Activated CD8-positive, alpha-beta T cell treated with anti-CD3 and anti-CD28 coated beads for 36 hours (primary cell): ENCODE data around the gene LKAAEAR1. TPM values are rescaled to one million over a fixed set of nuclear protein-coding genes. Genes with fewer than 3 reads are reported as not detected.
A peak's percentile ranks its signal among the peaks of the same experiment; 100 is the strongest.

ENCODE experiments used
- ATAC-seq: fragments of 200-7000 bp; cut with Tn5 transposase; one replicate; pipeline ENCODE4 v1.10.0; 2021; ENCODE audit warnings: mild to moderate bottlenecking, moderate library complexity
- CTCF ChIA-PET: fragments of 350-600 bp; sonication (Branson Sonifier 250); formaldehyde crosslinking; loops from one replicate; lab custom pipeline; 2021; ENCODE audit warnings: antibody characterized with exemption; lab: Charles Lee
- POLR2A ChIA-PET: fragments of 350-600 bp; sonication (Branson Sonifier 250); formaldehyde crosslinking; loops from one replicate; lab custom pipeline; 2021; ENCODE audit warnings: antibody characterized with exemption; lab: Charles Lee
- DNase-seq: peaks from one replicate; pipeline ENCODE4 v3.0.0-alpha.2; 2020
- H3K27ac Mint-ChIP-seq: one replicate; pipeline ENCODE4 v1.8.0; 2021; ENCODE audit warnings: mild to moderate bottlenecking, mixed read lengths
- H3K27me3 Mint-ChIP-seq: one replicate; pipeline ENCODE4 v1.8.0; 2021; ENCODE audit warnings: mixed read lengths
- H3K36me3 Mint-ChIP-seq: one replicate; pipeline ENCODE4 v1.8.0; 2021; ENCODE audit warnings: low read depth, mixed read lengths
- H3K4me1 Mint-ChIP-seq: one replicate; pipeline ENCODE4 v1.8.0; 2021; ENCODE audit warnings: low read depth, mixed read lengths
- H3K4me3 Mint-ChIP-seq: one replicate; pipeline ENCODE4 v1.8.0; 2021; ENCODE audit warnings: mild to moderate bottlenecking, moderate library complexity, mixed read lengths
- H3K9me3 Mint-ChIP-seq: one replicate; pipeline ENCODE4 v1.8.0; 2021; ENCODE audit warnings: mixed read lengths
- intact Hi-C: fragments of 100-400 bp; cut with micrococcal nuclease; formaldehyde crosslinking; loops from one replicate; pipeline ENCODE4 v1.10.0; 2022
- total RNA-seq, 2 experiments: library from RNA; stranded (reverse); gene quantifications; one replicate each; pipeline ENCODE4 v1.2.3, GENCODE V29; 2021
- TF ChIP-seq, protein P1 (sequence below): fragments of 200-600 bp; IDR thresholded peaks from one replicate; pipeline ENCODE4 v1.8.0; 2022; ENCODE audit warnings: antibody characterized with exemption, mild to moderate bottlenecking

The LKAAEAR1 gene
- total RNA-seq, 2 experiments from 2014 or later, result 0.43 TPM

DNA sequence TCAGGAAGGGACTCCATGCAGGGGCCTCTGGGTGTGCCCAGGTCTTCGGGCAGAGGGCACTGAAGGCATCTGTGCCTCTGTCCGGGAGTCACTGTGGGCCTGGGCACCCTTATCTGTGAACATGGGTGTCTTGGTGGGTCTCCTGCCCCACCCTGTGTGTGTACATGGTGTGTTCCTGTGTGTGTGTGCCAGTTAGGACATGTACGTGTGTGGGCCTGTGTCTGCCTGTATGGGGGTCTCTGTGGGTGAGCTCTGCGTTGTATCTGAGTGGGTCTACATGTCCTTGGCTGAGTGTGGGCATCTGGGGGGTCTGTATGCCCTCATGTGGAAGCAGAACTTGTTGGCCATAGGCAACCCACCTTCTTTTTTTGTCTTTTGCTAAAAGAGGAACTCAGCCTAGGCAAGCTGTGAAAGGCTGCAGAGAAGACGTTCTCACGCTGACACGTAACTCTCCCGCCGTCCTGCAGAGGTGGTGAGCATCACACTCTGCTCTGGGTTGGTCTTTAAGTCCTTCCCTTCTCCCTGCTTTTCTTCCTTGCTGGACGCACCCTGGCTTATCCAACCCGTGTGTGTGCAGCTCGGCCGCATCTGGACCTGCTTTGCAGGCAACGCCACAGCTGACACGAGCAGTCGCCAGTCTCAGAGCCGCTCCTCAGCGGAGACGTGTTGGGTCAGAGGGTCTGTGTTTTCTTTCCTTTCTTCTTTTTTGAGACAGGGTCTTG lies 23.7 kb upstream of the LKAAEAR1 start:
- no peaks in the 10 kb centered on the region for H3K36me3 Mint-ChIP-seq
- peaks cover 4% of the 10 kb centered on the region for H3K4me1 Mint-ChIP-seq
- ATAC-seq, result no peak
- peaks cover 6% of the 10 kb centered on the region for H3K27me3 Mint-ChIP-seq
- CTCF ChIA-PET, result interaction anchor here (0.6 to 1.5 kb wide), 2 partner anchors 12 to 24 kb away, joined by 3 to 6 read pairs; partner anchors contain the start of gene LKAAEAR1
- POLR2A ChIA-PET, result no interaction called here
- no peak for DNase-seq
- no peak overlapping the region for H3K27ac Mint-ChIP-seq
- H3K4me3 Mint-ChIP-seq, result no peak overlapping the region
- TF ChIP-seq, protein P1, sequence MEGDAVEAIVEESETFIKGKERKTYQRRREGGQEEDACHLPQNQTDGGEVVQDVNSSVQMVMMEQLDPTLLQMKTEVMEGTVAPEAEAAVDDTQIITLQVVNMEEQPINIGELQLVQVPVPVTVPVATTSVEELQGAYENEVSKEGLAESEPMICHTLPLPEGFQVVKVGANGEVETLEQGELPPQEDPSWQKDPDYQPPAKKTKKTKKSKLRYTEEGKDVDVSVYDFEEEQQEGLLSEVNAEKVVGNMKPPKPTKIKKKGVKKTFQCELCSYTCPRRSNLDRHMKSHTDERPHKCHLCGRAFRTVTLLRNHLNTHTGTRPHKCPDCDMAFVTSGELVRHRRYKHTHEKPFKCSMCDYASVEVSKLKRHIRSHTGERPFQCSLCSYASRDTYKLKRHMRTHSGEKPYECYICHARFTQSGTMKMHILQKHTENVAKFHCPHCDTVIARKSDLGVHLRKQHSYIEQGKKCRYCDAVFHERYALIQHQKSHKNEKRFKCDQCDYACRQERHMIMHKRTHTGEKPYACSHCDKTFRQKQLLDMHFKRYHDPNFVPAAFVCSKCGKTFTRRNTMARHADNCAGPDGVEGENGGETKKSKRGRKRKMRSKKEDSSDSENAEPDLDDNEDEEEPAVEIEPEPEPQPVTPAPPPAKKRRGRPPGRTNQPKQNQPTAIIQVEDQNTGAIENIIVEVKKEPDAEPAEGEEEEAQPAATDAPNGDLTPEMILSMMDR, result no peak
- intact Hi-C loops, result no loop called here
- H3K9me3 Mint-ChIP-seq, result no peaks in the 10 kb centered on the region

DNA sequence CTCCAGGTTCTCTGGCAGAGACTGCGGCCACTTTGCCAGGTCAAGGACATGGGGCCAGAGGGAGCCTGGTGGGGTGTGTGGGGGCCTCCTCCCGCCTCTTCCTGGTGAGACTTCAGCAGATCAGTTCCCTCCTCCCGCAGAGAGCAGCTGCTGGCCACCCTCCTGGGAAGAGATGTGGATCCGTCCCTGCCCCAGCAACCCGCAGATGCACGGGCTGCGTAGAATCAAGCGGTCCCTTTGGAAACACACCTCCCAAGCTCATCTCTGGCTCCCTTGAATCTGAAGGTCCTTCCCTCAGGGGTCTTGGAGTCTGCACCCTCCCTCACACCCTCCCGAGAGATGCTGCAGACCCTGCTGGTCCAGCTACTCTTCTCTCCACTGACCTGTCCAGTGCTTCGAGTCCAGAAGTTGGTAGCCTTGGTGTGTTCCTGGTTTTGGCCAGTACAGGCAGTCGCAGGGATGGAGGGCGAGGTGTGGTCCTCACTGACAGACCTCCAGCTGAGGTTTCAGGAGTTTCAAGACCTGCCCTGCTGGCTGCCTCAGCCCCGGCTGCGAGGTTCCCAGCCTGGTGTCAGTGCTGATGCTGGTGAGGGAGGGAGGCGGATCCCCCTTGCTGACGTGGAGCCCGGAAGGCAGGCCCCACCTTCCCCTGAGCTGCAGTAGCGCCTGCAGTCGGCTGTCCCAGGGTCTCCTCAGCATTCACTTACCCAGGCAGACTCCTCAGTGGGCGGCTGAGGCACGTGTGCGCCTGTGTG lies 23.0 kb upstream of the LKAAEAR1 start, which contains the start of gene NPBWR2:
TSS of gene NPBWR2 (minus strand) at position 585 of the 755 bp plus-strand sequence. CDS start 734 bp downstream, outside the sequence.
- no peak within 1 kb of the TSS for H3K27ac Mint-ChIP-seq
- no peak within 1 kb of the TSS for H3K4me3 Mint-ChIP-seq
- intact Hi-C loops, result no loop called here
- ATAC-seq (peak; percentile 85), DNase-seq (peak; percentile 63)
- CTCF ChIA-PET, result interaction anchor here (0.6 to 1.5 kb wide), 2 partner anchors 13 to 23 kb away, joined by 3 to 6 read pairs; partner anchors contain the start of gene LKAAEAR1
- POLR2A ChIA-PET, result no interaction called here
- TF ChIP-seq, protein P1, result no peak
- peaks cover 4% of the 10 kb centered on the region for H3K4me1 Mint-ChIP-seq
- H3K9me3 Mint-ChIP-seq, result no peaks in the 10 kb centered on the region
- H3K27me3 Mint-ChIP-seq, result peaks cover 10% of the 10 kb centered on the region
- H3K36me3 Mint-ChIP-seq, result no peaks in the 10 kb centered on the region

GRCh38 chr20:64106435-64106961 lies 22.3 kb upstream of the LKAAEAR1 start:
- H3K36me3 Mint-ChIP-seq, result no peaks in the 10 kb centered on the region
- H3K4me1 Mint-ChIP-seq, result peaks cover 5% of the 10 kb centered on the region
- no peaks in the 10 kb centered on the region for H3K9me3 Mint-ChIP-seq
- TF ChIP-seq, protein P1, result no peak
- DNase-seq (no peak), ATAC-seq (no peak)
- H3K27ac Mint-ChIP-seq, result no peak overlapping the region
- intact Hi-C loops, result no loop called here
- peaks cover 11% of the 10 kb centered on the region for H3K27me3 Mint-ChIP-seq
- no peak overlapping the region for H3K4me3 Mint-ChIP-seq
- ChIA-PET POLR2A (no interaction called here), CTCF (no interaction called here)

DNA sequence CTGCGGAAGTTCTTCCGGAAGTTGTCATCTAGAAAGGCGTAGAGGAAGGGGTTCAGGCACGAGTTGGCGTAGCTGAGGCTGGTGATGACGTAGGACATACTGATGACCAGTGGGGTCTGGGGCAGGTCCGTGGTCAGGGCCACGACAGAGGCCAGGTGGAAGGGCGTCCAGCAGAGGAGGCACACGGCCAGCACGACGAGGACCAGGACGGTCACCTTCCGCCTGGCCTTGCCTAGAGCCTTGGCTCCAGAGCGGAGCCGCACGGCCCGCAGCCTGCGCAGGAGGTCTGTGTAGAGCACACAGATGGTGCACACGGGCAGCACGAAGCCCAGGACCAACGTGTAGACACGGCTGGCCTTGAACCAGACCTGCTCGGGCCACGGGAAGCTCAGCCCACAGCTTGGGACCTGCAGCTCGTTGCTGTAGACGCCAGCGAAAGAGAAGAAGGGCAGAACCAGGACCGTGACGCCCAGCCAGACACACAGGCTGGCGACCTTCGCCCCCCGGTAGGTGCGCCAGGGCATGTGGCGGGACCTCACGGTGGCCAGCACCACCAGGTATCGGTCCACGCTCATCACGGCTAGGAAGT lies 21.7 kb upstream of the LKAAEAR1 start:
- ChIA-PET POLR2A (no interaction called here), CTCF (no interaction called here)
- no peak for ATAC-seq
- Mint-ChIP-seq H3K9me3 (no peaks in the 10 kb centered on the region), H3K36me3 (no peaks in the 10 kb centered on the region), H3K27ac (no peak overlapping the region), H3K27me3 (peaks cover 14% of the 10 kb centered on the region), H3K4me3 (no peak overlapping the region), H3K4me1 (peaks cover 11% of the 10 kb centered on the region)
- intact Hi-C loops, result no loop called here
- no peak for DNase-seq
- TF ChIP-seq, protein P1, result no peak
